NCI-H69 (cell line): Measurements from ENCODE around the gene TRAF3.
"Not testable (repeated sequence)": the region's sequence is repeated elsewhere in the genome, so short reads cannot be mapped to it uniquely, and the experiment has no call there.

Experiments used
- DNase-seq: peaks from one replicate; lab custom pipeline; 2025; lab: John Stamatoyannopoulos, UW

The TRAF3 gene

DNA sequence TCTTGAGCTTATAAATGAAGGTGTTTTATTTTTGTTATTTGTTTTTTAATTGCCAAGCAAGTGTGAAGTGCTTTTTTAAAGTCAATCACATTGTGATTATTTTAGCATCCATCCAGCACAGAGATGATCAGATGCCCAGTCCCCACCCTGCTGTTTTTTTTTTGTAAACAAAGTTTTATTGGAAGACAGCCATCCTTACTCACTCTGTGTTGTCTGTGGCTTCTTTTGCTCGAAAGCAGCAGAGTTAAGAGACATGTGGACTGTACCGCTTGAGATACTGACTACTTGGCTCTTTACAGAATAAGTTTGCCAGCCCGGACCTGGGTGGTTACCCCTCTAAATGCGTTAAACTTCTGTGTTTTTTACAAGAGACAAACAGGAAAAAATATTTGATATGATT, 114.3 kb downstream of the TRAF3 start:
- DNase-seq, result no peak

DNA sequence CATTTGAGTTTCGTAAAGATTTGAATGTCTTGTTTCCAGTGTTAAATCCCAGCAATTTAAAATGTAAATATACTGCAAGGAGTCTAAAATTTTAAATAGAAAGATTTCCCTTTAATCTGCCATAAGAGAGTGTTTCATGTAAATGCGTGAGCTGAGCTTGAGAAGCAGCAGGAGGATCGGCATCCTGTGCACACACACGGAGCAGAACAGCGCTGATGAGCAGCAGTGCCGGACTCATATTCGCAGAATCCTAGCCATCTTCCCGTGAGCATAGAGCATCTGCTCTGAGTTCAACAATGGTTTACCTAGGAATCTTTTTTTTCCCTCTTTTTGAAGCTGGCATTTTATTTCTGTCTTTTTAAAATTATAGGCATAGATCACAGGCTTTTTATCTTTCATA, 115.4 kb downstream of the TRAF3 start:
- no peak for DNase-seq

DNA sequence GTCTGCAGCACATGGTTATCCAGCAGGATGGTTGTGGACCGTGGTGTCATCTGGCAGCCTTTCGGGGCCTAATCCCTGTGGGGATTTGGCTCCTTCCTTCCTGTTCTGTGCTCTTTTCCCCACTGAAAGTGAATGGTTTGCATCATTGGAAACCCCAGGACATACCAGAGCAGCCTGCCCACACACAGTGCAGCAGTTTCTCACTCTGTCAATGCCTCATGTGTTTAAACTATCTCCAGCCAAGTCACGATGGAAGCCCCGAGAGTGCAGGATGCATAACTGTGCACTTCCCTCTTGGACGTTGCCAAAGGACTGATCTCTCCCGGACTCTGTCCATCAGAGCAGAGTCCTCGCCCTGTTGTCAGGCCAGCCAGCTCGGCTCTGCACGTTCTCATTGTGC, 116.2 kb downstream of the TRAF3 start:
- DNase-seq, result no peak

DNA sequence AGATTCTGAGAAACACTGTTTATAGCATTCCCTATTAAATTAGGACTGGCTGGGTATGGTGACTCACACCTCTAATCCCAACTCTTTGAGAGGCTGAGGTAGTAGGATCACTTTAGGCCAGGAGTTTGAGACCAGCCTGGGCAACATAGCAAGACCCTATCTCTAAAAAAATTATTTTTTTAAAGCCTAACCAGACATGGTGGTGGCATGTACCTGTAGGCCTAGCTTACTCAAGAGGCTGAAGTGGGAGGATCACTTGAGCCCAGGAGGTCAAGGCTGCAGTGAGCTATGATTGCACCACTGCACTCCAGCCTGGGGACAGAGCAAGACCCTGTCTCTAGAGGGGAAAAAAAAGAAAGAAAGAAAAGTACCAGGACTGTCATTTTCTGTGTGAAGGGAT, 119.5 kb downstream of the TRAF3 start:
- not testable (repeated sequence) for DNase-seq

DNA sequence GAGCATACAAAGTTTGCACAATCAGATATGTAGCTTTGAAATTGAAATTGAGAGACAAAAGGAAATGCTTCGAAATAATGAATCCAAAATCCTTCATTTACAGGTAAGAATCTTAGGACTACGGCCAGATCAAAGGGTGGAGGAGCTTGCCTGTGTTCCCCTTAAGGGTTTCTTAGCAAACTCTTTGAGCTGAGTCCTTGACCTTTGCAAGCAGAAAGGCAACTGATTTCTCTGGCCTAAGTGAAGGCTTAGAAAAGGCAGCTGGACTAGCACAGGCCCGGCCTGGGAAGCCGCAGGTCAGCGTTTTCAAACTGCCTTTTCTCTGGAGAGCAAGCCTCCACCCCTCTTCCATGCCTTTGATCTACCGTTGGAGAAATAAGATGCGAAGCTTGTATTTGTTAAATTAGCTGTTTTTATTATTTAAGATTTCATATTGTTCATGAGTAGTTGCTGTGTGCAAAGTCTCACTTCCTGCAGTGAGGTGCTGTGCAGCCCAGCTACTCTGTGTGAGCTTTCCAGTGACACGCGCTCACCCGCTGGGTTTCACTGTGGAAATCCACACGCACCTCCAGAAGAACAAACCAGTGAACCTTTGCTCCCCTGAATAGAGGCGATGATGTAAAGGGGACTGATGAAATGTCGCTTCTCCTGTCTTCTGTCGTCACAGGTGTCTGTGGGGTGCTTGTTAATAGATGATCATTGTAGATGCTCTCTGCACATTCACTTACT, 120.2 kb downstream of the TRAF3 start:
- no peak for DNase-seq

DNA sequence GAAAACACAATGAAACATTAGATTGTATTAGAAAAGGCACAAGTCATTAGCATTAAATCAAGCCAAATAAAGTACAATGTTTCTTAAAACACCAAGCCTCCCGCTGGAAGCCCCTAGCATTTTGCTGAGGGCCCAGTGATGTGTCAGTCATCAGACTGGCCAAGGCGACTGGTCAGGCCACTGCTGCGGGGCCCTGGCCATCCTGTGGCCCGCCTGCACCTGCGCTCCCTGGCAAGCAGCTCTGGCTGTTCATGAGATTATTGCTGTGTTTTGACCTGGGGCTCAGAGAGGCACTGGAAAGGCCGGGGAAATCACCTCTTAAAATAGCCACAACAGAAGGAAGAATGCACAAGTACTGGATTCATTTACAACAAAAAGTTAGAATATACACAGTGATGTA, 121.0 kb downstream of the TRAF3 start:
- DNase-seq, result no peak

DNA sequence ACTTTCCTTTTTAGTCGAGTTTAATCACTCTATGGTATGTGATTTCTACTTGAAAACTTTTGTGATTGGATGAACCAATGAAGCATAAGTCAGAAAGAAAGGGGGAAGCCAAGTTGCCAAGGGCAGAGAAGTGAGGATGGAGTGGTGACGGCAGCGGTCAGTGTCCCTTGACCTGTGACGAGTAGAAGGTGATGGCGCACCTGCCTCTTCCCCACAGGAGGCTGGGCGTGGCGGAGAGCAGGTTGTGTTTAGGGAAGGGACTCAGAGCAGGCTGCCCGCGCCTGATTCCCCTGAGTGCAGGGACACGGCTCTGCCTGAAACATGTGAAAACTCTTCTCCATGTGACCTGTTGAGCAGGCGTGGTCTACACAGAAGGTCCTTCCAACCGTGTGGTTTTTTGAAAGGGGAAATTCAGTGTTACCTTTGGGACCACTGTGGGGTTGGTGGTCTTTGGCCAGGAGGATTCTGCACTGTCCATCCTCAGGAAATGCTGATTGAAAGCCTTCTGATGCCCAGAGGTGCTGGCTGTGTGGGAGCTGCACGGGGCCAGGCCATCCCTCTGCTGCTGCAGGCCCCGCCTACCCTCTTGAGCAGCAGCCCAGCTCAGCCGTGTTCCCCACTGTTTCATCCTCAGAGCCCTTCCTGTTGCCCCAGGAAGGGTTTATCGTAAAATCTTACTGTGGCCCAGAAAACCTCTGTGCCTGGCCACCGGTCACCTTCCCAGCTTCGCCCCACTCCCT, 121.7 kb downstream of the TRAF3 start:
- DNase-seq, result peak; percentile 20

DNA sequence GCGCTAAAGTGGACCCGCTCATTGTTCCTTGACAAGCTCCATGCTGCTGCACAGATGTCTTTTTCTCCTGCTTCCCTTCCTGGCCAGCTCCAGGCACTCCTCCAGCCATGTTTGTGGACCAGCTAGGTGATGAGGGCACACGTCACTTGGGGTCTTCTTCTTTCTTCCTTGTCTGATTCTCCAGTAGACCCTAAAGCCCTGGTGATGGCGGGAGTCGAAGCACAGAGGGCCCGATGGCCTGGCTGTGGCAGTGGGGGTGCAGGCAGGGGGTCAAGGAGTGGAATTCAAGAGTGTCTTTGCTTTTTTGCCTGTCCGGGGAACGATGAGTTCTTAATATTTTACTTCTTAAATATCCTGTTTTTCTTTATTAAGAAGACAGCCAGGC, 122.3 kb downstream of the TRAF3 start:
- DNase-seq, result no peak

DNA sequence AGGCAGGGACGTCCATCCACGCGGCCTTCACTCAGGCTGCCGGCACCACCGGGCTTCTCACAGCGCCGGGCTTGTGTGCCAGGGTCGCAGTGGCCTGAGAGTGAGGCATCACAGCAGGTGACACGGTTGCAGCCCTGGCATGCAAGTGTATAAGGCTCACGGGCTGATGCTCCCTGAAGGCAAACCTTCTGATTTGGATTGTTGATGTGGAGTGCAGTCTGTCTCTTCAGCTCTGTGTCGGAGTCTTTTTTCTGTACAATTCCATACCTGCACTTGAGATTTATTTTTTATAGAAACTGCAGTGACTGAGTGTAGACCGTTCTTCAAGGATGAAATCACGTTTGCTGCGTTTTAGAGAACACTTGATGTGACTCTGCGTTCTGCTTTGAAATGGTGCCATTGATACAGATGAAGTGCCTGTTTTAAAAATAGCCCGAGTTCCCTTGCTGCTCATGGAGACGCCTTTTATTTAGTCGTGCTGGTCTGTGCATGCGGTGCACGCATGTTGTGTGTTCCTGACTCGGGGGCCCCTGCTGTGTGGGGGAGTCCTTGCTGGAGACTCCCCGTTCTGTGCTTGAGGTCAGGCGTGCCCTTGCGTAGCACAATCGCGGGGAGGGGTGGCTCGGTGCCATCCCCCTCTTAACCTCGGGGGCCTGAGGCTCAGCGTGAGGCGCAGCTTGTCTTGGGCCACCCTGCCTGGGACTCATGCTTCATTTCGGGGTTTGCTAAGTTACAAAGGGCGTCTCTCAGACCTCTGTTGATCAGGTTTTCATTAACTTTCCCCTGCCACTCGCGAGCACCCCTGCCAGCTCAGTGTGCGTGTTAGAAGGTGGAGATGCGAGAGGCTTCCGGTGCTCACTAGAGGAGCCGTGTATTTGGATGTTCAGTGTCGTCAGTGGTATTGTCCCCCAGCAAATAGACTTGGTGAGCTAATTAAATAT, 123.7 kb downstream of the TRAF3 start:
- DNase-seq, result no peak

DNA sequence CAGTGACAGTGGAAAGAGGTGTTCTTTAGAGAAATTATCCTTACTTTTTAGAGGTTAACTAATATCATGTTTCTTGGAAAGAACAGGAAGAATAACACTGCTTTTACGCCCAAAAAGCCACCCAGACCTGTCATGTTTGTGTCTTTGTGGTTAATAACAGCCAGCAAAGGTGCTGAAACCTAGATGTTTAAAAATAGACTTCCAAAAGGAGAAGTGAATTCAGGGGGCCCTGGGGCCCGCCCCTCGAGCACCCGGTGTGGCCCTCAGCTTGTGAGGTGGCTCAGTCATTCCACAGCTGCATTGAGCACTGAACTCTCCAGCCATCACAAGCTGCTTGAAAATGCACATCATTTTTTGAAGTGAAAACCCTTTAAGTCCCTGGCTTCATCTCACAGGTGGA, 124.4 kb downstream of the TRAF3 start:
- DNase-seq, result no peak

DNA sequence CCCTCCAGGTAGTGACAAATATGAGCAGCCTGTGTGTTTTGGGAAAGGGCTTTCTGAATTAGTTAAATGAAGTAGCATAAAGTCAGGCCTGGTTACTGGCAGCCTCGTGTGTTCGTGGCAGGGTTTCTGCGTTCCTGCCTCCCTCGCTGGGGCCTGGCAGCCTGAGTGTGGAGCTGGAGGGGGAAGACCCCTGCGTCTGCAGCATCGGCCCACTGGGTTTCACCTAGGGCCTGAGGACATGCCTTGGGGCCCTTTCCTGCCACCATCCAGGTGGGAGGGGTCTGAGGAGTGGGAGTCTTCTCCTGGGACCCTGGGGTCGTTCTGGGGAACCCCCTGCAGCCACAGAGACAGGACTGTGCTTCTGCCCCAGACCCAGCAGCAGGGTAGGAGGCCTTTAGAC, 124.8 kb downstream of the TRAF3 start:
- DNase-seq, result no peak

DNA sequence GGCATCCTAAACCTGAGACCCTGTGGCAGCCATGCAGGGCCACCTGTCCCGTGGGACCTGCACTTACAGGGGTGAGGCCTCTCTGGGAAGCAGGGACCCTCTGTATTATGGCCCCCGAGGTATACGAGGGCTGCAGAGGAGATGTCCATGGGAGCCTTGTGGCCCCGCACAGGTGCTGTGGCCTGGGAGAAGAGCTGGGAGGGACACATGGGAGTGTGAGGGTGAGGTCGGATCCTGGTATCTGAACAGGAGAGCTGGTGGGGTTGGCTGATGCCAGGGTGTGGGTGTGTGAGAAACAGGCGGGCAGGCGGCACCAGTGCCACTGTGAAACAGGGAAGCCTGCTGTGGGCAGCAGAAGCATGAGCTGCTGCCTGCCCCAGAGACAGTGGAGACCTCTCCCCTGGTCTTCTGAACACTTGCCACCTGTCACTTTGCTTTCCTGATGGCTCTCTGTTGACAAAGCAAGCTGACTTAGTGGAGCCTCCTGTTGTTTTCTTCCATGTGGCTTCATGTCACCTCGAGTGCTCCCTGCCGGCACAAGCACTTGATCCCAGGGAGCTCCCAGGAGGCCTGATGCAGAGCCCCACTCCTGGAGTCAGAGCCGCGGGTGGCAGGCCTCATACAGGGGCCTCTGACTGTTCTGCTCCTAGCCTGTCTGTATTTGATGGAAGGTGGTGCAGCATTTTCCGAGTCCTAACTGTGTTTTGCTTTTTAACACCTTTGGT, 125.4 kb downstream of the TRAF3 start:
- peak; percentile 24 for DNase-seq

DNA sequence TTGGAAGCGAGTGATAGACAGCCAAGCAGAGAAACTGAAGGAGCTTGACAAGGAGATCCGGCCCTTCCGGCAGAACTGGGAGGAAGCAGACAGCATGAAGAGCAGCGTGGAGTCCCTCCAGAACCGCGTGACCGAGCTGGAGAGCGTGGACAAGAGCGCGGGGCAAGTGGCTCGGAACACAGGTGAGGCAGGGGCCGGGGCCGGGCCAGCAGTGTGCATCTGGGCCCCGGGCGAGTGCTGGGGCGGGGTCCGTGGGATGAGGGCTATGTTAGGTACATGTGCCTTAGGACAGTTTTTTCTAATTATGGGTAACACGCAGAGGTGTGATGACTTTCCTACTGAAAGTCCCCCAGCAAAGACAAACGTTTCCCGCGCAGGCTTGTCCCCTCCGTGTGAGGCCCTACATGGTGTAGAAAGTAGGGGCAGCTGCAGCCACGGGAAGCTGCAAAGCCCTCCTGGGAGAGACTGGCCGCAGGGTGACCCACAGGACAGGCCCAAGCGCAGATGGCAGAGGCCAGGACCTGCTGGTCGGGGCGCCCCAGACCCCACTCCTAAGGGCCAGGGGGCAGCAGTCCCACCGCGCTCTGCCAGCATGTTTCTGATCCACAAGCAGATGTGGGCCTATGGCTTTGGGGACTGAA, 126.1 kb downstream of the TRAF3 start:
- DNase-seq, result no peak

DNA sequence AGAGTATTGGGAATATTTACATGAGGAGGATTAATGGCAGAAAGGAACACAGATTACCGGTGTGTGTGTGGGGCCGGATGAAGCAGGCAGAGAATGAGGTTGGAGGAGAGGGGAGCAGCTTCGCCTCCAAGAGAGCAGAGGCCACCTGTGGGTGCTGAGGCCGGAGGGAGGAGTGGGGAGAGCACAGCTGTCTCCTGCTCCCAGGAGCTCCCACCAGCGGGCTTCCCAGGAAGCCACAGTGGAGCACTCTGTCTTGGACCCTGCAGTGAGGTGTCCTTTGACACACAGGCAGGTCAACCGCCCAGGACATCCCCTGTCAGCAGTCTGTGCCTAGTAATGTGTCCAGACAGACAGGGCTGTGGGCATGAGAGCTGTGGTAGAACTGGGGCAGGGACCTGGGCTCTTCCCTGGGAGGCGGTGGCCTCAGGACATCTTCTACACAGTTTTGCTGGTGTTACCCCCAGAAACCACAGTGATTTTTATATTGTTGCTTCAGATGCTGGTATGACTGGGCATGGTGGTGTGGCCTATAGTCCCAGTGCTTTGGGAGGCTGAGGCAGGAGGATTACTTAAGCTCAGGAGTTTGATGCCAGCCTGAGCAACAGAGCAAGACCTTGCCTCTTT, 126.8 kb downstream of the TRAF3 start:
- no peak for DNase-seq

DNA sequence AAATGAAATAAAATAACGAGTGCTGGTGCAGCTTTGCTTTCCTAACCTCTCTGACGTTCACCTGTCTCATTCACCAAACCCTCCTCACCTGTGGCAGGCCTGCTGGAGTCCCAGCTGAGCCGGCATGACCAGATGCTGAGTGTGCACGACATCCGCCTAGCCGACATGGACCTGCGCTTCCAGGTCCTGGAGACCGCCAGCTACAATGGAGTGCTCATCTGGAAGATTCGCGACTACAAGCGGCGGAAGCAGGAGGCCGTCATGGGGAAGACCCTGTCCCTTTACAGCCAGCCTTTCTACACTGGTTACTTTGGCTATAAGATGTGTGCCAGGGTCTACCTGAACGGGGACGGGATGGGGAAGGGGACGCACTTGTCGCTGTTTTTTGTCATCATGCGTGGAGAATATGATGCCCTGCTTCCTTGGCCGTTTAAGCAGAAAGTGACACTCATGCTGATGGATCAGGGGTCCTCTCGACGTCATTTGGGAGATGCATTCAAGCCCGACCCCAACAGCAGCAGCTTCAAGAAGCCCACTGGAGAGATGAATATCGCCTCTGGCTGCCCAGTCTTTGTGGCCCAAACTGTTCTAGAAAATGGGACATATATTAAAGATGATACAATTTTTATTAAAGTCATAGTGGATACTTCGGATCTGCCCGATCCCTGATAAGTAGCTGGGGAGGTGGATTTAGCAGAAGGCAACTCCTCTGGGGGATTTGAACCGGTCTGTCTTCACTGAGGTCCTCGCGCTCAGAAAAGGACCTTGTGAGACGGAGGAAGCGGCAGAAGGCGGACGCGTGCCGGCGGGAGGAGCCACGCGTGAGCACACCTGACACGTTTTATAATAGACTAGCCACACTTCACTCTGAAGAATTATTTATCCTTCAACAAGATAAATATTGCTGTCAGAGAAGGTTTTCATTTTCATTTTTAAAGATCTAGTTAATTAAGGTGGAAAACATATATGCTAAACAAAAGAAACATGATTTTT, 128.2 kb downstream of the TRAF3 start:
- no peak for DNase-seq

DNA sequence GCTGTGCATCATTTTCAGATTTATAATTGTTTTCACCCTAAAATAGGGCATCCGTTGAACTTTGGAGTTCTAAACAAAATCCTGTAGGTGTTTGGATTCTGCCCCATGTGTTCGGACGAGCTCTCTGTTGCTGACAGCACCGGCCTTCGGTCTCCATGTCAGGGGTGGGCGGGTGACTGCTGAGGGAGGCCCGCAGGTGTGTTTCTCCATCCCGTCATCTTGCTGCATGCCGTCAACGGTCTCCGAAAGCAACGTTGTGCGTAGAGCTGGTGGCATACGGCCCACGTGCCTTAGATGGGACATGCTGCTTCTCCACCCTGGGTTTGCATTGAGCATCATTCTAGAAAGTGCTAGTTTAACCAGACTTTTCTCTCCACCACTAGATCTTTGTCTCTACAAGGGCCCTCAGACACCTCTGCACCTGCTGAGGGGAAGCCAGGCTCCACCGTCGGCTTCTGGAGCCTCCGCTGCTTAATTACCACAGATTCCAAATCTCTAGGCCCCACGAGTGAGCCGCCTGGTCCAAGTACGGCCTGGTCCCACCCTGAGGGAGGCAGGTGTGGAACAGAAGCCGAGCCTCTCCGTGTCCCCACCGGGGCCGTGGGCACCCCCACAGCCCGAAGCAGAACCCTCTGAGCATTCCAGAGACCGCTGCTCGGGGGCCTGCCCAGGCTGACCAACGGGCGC, 129.5 kb downstream of the TRAF3 start:
- no peak for DNase-seq

DNA sequence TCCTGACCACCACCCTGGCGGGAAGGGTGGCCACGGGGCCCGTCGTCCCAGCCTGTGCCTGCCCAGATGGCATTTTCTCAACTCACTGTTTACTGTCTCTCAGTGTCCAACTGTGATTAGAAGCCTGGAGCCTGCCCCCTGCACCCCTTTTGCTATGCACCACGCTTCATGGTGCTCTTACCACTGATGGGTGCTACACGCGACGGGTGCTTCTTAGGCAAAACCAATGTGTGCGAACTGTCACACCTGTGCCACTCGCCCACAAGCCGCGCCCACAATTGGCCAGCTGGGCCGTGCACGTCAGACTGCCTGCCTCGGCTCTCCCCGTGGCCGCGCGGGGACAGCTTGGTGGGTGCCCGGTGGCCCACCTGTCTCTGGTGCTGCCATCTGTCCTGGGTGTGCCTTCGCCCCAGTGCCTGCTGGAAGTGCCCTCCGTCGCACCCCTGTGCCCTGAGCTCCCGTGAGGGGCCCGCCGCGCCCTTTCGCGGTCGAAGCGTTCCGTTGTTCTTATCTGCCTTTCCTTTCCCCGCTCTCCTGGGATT, 130.1 kb downstream of the TRAF3 start:
- no peak for DNase-seq

DNA sequence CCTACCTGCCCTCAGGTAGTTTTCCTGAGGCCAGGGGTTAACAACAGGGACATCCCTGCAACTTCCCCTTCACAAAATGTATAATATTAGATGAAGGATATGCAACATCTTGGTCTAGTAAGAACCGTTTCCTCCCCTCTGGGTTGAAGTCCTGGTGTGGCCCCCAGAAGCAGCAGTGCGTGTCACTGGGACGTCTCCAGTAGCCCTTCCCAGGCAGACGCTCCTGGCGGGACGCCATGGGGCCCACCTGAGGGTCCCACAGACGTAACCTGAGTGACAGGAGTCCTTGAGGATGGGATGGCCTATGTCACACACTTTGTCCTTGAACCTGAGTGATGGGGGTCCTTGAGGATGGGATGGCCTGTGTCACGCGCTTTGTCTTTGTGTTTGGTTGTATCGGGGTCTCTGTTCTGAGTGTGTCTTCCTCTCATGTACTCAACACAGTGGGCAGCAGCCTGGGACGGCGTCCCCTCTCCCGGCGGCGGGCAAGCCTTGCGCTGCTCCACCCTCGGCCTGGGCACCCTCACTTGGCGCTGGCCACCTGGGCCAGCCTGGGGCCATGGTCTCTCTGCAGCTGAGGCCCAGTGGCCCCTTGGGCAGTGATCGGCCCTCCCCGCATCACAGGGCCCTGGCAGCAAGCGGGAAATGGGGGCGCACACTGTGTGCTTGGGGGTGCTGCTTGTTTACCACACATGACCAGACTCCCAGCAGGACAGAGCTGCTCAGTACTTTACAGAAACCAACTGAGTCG, 130.9 kb downstream of the TRAF3 start:
- DNase-seq, result no peak
